ENCODE data around the gene NREP.

DNA sequence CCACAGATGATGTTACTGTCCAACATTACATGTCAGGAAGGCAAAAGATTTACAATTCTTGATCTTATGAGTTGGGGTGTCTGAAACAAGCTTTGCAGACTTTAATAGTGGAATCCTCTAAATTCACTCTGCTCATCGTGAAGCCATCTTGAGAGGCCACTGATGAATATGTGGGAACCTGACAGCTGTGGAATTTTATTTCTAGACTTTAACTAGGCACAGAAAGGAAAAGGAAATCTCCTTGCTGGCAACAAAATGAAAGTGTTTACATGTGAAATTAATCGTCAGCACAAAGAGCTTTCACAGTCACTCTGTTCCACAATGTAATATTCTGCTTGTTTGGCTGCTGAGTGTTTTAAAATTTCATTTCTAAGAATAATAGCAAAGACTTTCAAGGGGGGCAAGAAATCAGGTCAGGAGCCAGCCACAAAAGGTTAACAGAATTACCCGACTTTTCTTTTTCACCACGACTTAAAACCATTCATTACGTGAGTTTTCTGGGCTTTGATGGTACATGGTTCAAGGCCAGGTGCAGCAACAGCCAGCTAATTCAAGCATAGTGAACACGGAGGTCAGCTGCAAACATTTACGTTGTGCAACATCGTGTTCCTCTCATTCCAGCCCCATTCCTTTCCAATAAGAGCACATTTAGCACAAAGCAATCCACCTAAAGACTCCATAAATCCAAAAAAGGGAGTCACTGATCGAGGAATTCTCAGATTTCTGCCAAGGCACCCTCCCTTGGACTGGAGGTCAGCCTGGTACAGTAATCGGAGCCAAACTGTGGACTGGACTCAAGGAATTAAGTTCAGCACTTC lies 14.6 kb downstream of the NREP start:
- TF ChIP-seq GATA2 (IDR thresholded peaks at IDR 0.05; ENCODE audit: low read depth, low read length) (no peak), GATA3 (IDR thresholded peaks at IDR 0.05; ENCODE audit: low read depth, low read length) (no peak)
